ENCODE results near the gene H2BK1. TPM values are rescaled to one million over a fixed set of nuclear protein-coding genes. Genes with fewer than 3 reads are reported as not detected.

The H2BK1 gene
- total RNA-seq, 1 experiment from 2014 or later = 0.87 TPM

- TF ChIP-seq, protein P1, sequence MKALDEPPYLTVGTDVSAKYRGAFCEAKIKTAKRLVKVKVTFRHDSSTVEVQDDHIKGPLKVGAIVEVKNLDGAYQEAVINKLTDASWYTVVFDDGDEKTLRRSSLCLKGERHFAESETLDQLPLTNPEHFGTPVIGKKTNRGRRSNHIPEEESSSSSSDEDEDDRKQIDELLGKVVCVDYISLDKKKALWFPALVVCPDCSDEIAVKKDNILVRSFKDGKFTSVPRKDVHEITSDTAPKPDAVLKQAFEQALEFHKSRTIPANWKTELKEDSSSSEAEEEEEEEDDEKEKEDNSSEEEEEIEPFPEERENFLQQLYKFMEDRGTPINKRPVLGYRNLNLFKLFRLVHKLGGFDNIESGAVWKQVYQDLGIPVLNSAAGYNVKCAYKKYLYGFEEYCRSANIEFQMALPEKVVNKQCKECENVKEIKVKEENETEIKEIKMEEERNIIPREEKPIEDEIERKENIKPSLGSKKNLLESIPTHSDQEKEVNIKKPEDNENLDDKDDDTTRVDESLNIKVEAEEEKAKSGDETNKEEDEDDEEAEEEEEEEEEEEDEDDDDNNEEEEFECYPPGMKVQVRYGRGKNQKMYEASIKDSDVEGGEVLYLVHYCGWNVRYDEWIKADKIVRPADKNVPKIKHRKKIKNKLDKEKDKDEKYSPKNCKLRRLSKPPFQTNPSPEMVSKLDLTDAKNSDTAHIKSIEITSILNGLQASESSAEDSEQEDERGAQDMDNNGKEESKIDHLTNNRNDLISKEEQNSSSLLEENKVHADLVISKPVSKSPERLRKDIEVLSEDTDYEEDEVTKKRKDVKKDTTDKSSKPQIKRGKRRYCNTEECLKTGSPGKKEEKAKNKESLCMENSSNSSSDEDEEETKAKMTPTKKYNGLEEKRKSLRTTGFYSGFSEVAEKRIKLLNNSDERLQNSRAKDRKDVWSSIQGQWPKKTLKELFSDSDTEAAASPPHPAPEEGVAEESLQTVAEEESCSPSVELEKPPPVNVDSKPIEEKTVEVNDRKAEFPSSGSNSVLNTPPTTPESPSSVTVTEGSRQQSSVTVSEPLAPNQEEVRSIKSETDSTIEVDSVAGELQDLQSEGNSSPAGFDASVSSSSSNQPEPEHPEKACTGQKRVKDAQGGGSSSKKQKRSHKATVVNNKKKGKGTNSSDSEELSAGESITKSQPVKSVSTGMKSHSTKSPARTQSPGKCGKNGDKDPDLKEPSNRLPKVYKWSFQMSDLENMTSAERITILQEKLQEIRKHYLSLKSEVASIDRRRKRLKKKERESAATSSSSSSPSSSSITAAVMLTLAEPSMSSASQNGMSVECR (CRISPR knock-in tag; IDR thresholded peaks at IDR 0.05; ENCODE audit: borderline replicate concordance) = no peak; the same call in 1 of the 2 replicates
- TF ChIP-seq FOXP4 (CRISPR knock-in tag; IDR thresholded peaks at IDR 0.05) (no peak; the same call in 1 of the 2 replicates), ZNF671 (CRISPR knock-in tag; IDR thresholded peaks at IDR 0.05) (no peak), RELA (CRISPR knock-in tag; IDR thresholded peaks at IDR 0.05; ENCODE audit: borderline replicate concordance) (no peak), FOXJ3 (CRISPR knock-in tag; IDR thresholded peaks at IDR 0.05; ENCODE audit: borderline replicate concordance) (no peak), STAT6 (CRISPR knock-in tag; conservative IDR thresholded peaks at IDR 0.05; ENCODE audit: low read depth) (no peak), ELF4 (CRISPR knock-in tag; IDR thresholded peaks at IDR 0.05; ENCODE audit: low read depth) (no peak), ATF1 (CRISPR knock-in tag; IDR thresholded peaks at IDR 0.05) (peak; percentile 72; the same call in 1 of the 2 replicates), ATF6 (CRISPR knock-in tag; IDR thresholded peaks at IDR 0.05) (no peak), PREB (CRISPR knock-in tag; IDR thresholded peaks at IDR 0.05; ENCODE audit: borderline replicate concordance) (no peak), SMAD4 (CRISPR knock-in tag; IDR thresholded peaks at IDR 0.05) (no peak), HMGA2 (CRISPR knock-in tag; IDR thresholded peaks at IDR 0.05) (no peak), NFYB (CRISPR knock-in tag; conservative IDR thresholded peaks at IDR 0.05; ENCODE audit: low read depth) (peak; percentile 86)
Observed at GRCh38 chr7:151226875-151227782, 16.8 kb upstream of the H2BK1 start, which contains the start of gene ABCF2 (continued).

Data from WTC11 (cell line).